VCaP (cell line): Measurements from ENCODE around the gene ZNF469.
"Not testable (repeated sequence)": the region's sequence is repeated elsewhere in the genome, so short reads cannot be mapped to it uniquely, and the experiment has no call there.

Experiments
- H3K27ac ChIP-seq: fragments of 450-650 bp; 2 replicates; pipeline ENCODE4 v1.5.1; 2017
- CTCF ChIP-seq: fragments of 450-650 bp; conservative IDR thresholded peaks from 2 replicates; pipeline ENCODE4 v1.5.1; 2017; ENCODE audit warnings: mild to moderate bottlenecking, moderate library complexity

Gene ZNF469

GRCh38 chr16:88407807-88408206, 25.0 kb downstream of the ZNF469 start:
- TF ChIP-seq CTCF, result no peak

GRCh38 chr16:88408561-88409142, 25.9 kb downstream of the ZNF469 start:
- H3K27ac ChIP-seq, result no peak overlapping the region
- no peak for TF ChIP-seq CTCF

More at GRCh38 chr16:88407807-88408206, 25.0 kb downstream of the ZNF469 start:
- H3K27ac ChIP-seq, result no peak overlapping the region

GRCh38 chr16:88409296-88410065, 26.7 kb downstream of the ZNF469 start:
- H3K27ac ChIP-seq, result no peak overlapping the region
- no peak for TF ChIP-seq CTCF

- H3K27ac ChIP-seq, result not testable (repeated sequence)
Observed at GRCh38 chr16:88410297-88410968, 27.7 kb downstream of the ZNF469 start.

GRCh38 chr16:88411951-88412576, 29.3 kb downstream of the ZNF469 start:
- H3K27ac ChIP-seq, result no peak overlapping the region
- no peak for TF ChIP-seq CTCF

- no peak overlapping the region for H3K27ac ChIP-seq
- TF ChIP-seq CTCF, result no peak
Observed at GRCh38 chr16:88412766-88413165, 30.0 kb downstream of the ZNF469 start.

GRCh38 chr16:88413231-88413630, 30.5 kb downstream of the ZNF469 start:
- TF ChIP-seq CTCF, result no peak
- H3K27ac ChIP-seq, result no peak overlapping the region
